ENCODE data around the gene UBAC2. TPM values are rescaled to one million over a fixed set of nuclear protein-coding genes. Genes with fewer than 3 reads are reported as not detected.

UBAC2 gene
- polyA plus RNA-seq, 4 donors = 56.2 to 92.6 (median 76.0) TPM

GRCh38 chr13:99433543-99434075, 233.0 kb downstream of the UBAC2 start:
- Histone ChIP-seq H3K4me3 (ENCODE audit: low read depth in 1 of 3, low read length in 3 of 3) (no peak overlapping the region), H3K27ac (ENCODE audit: low read depth in 1 of 3, low read length in 2 of 3) (peak overlapping the region in 1 of 3 donors; percentile 72), H3K4me1 (ENCODE audit: control insufficient read depth in 3 of 3, insufficient read depth in 2 of 3, low read depth in 1 of 3, low read length in 2 of 3) (peaks cover 0 to 6% (median 2%) of the 10 kb centered on the region in 3 donors), H3K27me3 (ENCODE audit: control insufficient read depth in 3 of 3, insufficient read depth in 3 of 3, low read length in 3 of 3) (no peaks in the 10 kb centered on the region), H3K9me3 (ENCODE audit: control insufficient read depth in 2 of 2, insufficient read depth in 1 of 2, low read depth in 1 of 2, low read length in 1 of 2) (no peaks in the 10 kb centered on the region), H3K36me3 (ENCODE audit: control insufficient read depth in 3 of 3, insufficient read depth in 2 of 3, low read depth in 1 of 3, low read length in 3 of 3) (no peaks in the 10 kb centered on the region)
- no peak for DNase-seq
- WGBS, 3 donors = 89 to 95% (median 91%) methylated on average over 8 of the region's 8 CpGs
- no peak for FAIRE-seq

- Histone ChIP-seq H3K9me3 (ENCODE audit: control insufficient read depth in 2 of 2, insufficient read depth in 1 of 2, low read depth in 1 of 2, low read length in 1 of 2) (no peaks in the 10 kb centered on the region), H3K4me1 (ENCODE audit: control insufficient read depth in 3 of 3, insufficient read depth in 2 of 3, low read depth in 1 of 3, low read length in 2 of 3) (peaks cover 0 to 6% (median 2%) of the 10 kb centered on the region in 3 donors), H3K4me3 (ENCODE audit: low read depth in 1 of 3, low read length in 3 of 3) (no peak overlapping the region), H3K27me3 (ENCODE audit: control insufficient read depth in 3 of 3, insufficient read depth in 3 of 3, low read length in 3 of 3) (no peaks in the 10 kb centered on the region), H3K27ac (ENCODE audit: low read depth in 1 of 3, low read length in 2 of 3) (peak overlapping the region in 1 of 3 donors; percentile 72), H3K36me3 (ENCODE audit: control insufficient read depth in 3 of 3, insufficient read depth in 2 of 3, low read depth in 1 of 3, low read length in 3 of 3) (no peaks in the 10 kb centered on the region)
- peak; percentile 8 to 42 for DNase-seq
- WGBS, 3 donors = 73 to 79% (median 77%) methylated on average over 17 of the region's 17 CpGs
- FAIRE-seq = no peak
Observed at GRCh38 chr13:99434258-99434788, 233.7 kb downstream of the UBAC2 start.

GRCh38 chr13:99435116-99435515, 234.5 kb downstream of the UBAC2 start:
- Histone ChIP-seq H3K4me3 (ENCODE audit: low read depth in 1 of 3, low read length in 3 of 3) (no peak overlapping the region), H3K9me3 (ENCODE audit: control insufficient read depth in 2 of 2, insufficient read depth in 1 of 2, low read depth in 1 of 2, low read length in 1 of 2) (no peaks in the 10 kb centered on the region), H3K27me3 (ENCODE audit: control insufficient read depth in 3 of 3, insufficient read depth in 3 of 3, low read length in 3 of 3) (peaks cover 0 to 3% (median 1%) of the 10 kb centered on the region in 3 donors), H3K27ac (ENCODE audit: low read depth in 1 of 3, low read length in 2 of 3) (peak overlapping the region in 1 of 3 donors; percentile 47), H3K4me1 (ENCODE audit: control insufficient read depth in 3 of 3, insufficient read depth in 2 of 3, low read depth in 1 of 3, low read length in 2 of 3) (peaks cover 0 to 6% (median 2%) of the 10 kb centered on the region in 3 donors), H3K36me3 (ENCODE audit: control insufficient read depth in 3 of 3, insufficient read depth in 2 of 3, low read depth in 1 of 3, low read length in 3 of 3) (no peaks in the 10 kb centered on the region)
- 77 to 87% (median 80%) methylated on average over 6 of the region's 6 CpGs for WGBS, 3 donors
- DNase-seq (no peak), FAIRE-seq (no peak)

- Histone ChIP-seq H3K9me3 (ENCODE audit: control insufficient read depth in 2 of 2, insufficient read depth in 1 of 2, low read depth in 1 of 2, low read length in 1 of 2) (no peaks in the 10 kb centered on the region), H3K27me3 (ENCODE audit: control insufficient read depth in 3 of 3, insufficient read depth in 3 of 3, low read length in 3 of 3) (peaks cover 0 to 3% (median 1%) of the 10 kb centered on the region in 3 donors), H3K4me3 (ENCODE audit: low read depth in 1 of 3, low read length in 3 of 3) (no peak overlapping the region), H3K4me1 (ENCODE audit: control insufficient read depth in 3 of 3, insufficient read depth in 2 of 3, low read depth in 1 of 3, low read length in 2 of 3) (peaks cover 0 to 6% (median 2%) of the 10 kb centered on the region in 3 donors), H3K36me3 (ENCODE audit: control insufficient read depth in 3 of 3, insufficient read depth in 2 of 3, low read depth in 1 of 3, low read length in 3 of 3) (no peaks in the 10 kb centered on the region), H3K27ac (ENCODE audit: low read depth in 1 of 3, low read length in 2 of 3) (no peak overlapping the region)
- WGBS, 3 donors = 55 to 61% (median 56%) methylated on average over 3 of the region's 3 CpGs
- FAIRE-seq = no peak
- DNase-seq = peak in 1 of 2 donors; percentile 56
Observed at GRCh38 chr13:99435998-99436397, 235.3 kb downstream of the UBAC2 start.

Other genes with a start within 250 kb of the UBAC2 start
- gene DOCK9, start 222.8 kb upstream of the UBAC2 start, polyA plus RNA-seq = 10 to 100 TPM; 18.6 to 84.3 (median 37.0) TPM
- 1 to 10 TPM in 1 of 4 donors, under 1 TPM in 2, not detected in 1; 0.54 to 1.1 (median 0.66) TPM for gene GPR18, start 57.5 kb downstream of the UBAC2 start, polyA plus RNA-seq
- gene GPR183, start 106.5 kb downstream of the UBAC2 start, polyA plus RNA-seq = 1 to 10 TPM in 3 of 4 donors, not detected in 1; 2.4 to 5.7 (median 5.5) TPM

All from small intestine (tissue), 7 donors.